ENCODE measurements around the gene USP33. TPM values are rescaled to one million over a fixed set of nuclear protein-coding genes. Genes with fewer than 3 reads are reported as not detected.

The USP33 gene
- total and polyA plus RNA-seq, 10 of the 15 experiments (the other 5 are each of a cell fraction or from before 2014, with no cell fraction given): 13.1 to 49.9 (median 32.2) TPM

DNA sequence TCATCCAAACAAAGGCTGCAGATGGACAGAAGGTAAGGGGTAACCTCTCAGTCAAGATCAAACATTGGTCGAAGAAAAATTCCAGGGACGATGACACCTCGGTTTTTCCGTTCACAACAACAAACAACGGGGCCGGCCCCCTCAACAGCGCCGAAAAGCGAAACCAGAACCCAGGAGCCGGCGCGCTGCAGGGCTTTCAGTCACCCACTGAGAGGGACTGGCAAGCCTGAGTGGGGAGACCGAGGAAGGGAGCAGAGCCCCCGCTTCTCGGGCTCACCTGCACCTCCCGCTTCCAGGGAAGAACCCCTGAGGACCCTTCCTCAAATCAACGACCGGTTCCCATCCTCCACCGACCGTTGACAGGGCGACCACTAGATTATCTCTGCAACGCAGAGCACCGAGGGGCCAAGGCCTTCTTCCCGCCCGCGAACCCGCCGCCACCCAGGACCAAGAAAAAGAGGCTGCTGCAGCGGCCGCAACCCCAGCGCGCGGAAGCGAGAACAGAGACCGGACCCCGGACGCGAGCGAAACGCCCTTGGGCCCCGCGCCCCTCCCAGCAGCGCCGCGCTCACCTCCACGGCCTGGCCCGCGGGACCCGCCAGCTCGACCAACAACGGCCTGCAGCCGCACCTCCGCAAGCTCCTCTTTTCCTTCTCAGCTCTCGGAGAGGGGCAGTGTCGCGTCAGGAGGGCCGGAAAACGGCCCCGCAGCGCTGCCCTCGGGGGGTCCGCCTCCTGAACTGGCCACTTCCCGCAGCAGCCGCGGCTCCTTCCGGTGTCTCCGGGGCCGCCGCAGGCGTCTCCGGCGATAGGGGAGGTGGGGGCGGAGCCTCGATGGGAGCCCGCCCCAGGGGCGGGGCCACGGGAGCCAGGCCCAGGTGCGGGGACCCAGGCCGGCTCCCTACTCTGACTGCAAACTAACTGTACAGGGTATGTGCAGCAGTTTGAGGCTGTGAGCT, at the start of gene USP33 (continued):
- no peak for TF ChIP-seq POU2F2 (IDR thresholded peaks at IDR 0.05; ENCODE audit: borderline replicate concordance, low read depth, low read length)
- no peak for TF ChIP-seq ZNF217 (IDR thresholded peaks at IDR 0.05)
- TF ChIP-seq BCL3 (IDR thresholded peaks at IDR 0.05; ENCODE audit: borderline replicate concordance, insufficient read depth, low read depth, low read length, poor library complexity, severe bottlenecking): no peak
- TF ChIP-seq, protein P1, sequence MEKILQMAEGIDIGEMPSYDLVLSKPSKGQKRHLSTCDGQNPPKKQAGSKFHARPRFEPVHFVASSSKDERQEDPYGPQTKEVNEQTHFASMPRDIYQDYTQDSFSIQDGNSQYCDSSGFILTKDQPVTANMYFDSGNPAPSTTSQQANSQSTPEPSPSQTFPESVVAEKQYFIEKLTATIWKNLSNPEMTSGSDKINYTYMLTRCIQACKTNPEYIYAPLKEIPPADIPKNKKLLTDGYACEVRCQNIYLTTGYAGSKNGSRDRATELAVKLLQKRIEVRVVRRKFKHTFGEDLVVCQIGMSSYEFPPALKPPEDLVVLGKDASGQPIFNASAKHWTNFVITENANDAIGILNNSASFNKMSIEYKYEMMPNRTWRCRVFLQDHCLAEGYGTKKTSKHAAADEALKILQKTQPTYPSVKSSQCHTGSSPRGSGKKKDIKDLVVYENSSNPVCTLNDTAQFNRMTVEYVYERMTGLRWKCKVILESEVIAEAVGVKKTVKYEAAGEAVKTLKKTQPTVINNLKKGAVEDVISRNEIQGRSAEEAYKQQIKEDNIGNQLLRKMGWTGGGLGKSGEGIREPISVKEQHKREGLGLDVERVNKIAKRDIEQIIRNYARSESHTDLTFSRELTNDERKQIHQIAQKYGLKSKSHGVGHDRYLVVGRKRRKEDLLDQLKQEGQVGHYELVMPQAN (conservative IDR thresholded peaks at IDR 0.05): peak; percentile 76
- TF ChIP-seq E4F1 (IDR thresholded peaks at IDR 0.05; ENCODE audit: borderline replicate concordance, partially characterized antibody): peak; percentile 39
- TF ChIP-seq NBN (IDR thresholded peaks at IDR 0.05): 0 out of 2 replicates have a peak, but pooled peaks have one; percentile 29
- no peak for TF ChIP-seq SUZ12 (IDR thresholded peaks at IDR 0.05; ENCODE audit: unreplicated experiment)
- TF ChIP-seq FOXK2 (IDR thresholded peaks at IDR 0.05): no peak
- no peak for TF ChIP-seq KLF5 (IDR thresholded peaks at IDR 0.05; ENCODE audit: partially characterized antibody)
- no peak for TF ChIP-seq IRF4 (IDR thresholded peaks at IDR 0.05; ENCODE audit: low read depth, low read length)
- TF ChIP-seq GATAD2B (conservative IDR thresholded peaks at IDR 0.05; ENCODE audit: low read depth): peak; percentile 91
- no peak for TF ChIP-seq ZNF207 (IDR thresholded peaks at IDR 0.05; ENCODE audit: borderline replicate concordance)
- TF ChIP-seq USF1 (IDR thresholded peaks at IDR 0.05; ENCODE audit: borderline replicate concordance, extremely low read length, insufficient read depth, low read depth, low read length): no peak
- no peak for TF ChIP-seq SPI1 (IDR thresholded peaks at IDR 0.05; ENCODE audit: borderline replicate concordance, insufficient read depth, low read depth, low read length)
- no peak for TF ChIP-seq IRF3 (IDR thresholded peaks at IDR 0.05)
- TF ChIP-seq, protein P2, sequence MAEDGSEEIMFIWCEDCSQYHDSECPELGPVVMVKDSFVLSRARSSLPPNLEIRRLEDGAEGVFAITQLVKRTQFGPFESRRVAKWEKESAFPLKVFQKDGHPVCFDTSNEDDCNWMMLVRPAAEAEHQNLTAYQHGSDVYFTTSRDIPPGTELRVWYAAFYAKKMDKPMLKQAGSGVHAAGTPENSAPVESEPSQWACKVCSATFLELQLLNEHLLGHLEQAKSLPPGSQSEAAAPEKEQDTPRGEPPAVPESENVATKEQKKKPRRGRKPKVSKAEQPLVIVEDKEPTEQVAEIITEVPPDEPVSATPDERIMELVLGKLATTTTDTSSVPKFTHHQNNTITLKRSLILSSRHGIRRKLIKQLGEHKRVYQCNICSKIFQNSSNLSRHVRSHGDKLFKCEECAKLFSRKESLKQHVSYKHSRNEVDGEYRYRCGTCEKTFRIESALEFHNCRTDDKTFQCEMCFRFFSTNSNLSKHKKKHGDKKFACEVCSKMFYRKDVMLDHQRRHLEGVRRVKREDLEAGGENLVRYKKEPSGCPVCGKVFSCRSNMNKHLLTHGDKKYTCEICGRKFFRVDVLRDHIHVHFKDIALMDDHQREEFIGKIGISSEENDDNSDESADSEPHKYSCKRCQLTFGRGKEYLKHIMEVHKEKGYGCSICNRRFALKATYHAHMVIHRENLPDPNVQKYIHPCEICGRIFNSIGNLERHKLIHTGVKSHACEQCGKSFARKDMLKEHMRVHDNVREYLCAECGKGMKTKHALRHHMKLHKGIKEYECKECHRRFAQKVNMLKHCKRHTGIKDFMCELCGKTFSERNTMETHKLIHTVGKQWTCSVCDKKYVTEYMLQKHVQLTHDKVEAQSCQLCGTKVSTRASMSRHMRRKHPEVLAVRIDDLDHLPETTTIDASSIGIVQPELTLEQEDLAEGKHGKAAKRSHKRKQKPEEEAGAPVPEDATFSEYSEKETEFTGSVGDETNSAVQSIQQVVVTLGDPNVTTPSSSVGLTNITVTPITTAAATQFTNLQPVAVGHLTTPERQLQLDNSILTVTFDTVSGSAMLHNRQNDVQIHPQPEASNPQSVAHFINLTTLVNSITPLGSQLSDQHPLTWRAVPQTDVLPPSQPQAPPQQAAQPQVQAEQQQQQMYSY (CRISPR knock-in tag; IDR thresholded peaks at IDR 0.05): no peak

Data from GM12878 (cell line).